DOHH2 (cell line): ENCODE data around the gene APBB3.

ENCODE experiments used
- EZH2phosphoT487 ChIP-seq: fragments of 200-600 bp; sonication (generic); IDR thresholded peaks from 2 replicates; pipeline ENCODE4 v1.6.1; 2017; ENCODE audit warnings: borderline replicate concordance, mild to moderate bottlenecking, antibody characterized with exemption, low read length, moderate library complexity, mixed read lengths
- TF ChIP-seq, protein P1 (sequence below): fragments of 200-600 bp; sonication (generic); IDR thresholded peaks from one replicate; pipeline ENCODE4 v1.5.1; 2014; ENCODE audit warnings: antibody characterized with exemption, mild to moderate bottlenecking, low read depth, low read length; ENCODE audit not compliant: poor library complexity, severe bottlenecking

DNA sequence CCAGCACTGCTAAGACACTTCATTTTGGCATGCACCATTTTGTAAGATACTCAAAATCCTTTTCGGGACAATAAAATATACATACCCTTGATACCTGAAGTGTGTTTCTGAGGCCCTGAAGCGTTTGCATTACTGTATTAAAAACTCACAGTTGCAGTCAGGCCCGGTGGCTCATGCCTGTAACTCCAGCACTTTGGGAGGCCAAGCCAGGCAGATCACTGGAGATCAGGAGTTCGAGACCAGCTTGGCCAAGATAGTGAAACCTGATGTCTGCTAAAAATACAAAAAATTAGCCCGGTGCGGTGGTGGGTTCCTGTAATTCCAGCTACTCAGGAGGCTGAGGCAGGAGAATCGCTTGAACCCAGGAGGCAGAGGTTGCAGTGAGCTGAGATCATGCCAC, 19.4 kb downstream of the APBB3 start:
- TF ChIP-seq, protein P1, sequence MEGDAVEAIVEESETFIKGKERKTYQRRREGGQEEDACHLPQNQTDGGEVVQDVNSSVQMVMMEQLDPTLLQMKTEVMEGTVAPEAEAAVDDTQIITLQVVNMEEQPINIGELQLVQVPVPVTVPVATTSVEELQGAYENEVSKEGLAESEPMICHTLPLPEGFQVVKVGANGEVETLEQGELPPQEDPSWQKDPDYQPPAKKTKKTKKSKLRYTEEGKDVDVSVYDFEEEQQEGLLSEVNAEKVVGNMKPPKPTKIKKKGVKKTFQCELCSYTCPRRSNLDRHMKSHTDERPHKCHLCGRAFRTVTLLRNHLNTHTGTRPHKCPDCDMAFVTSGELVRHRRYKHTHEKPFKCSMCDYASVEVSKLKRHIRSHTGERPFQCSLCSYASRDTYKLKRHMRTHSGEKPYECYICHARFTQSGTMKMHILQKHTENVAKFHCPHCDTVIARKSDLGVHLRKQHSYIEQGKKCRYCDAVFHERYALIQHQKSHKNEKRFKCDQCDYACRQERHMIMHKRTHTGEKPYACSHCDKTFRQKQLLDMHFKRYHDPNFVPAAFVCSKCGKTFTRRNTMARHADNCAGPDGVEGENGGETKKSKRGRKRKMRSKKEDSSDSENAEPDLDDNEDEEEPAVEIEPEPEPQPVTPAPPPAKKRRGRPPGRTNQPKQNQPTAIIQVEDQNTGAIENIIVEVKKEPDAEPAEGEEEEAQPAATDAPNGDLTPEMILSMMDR: no peak
- no peak for TF ChIP-seq EZH2phosphoT487
